ENCODE data around the gene IL15.

IL15 gene

DNA sequence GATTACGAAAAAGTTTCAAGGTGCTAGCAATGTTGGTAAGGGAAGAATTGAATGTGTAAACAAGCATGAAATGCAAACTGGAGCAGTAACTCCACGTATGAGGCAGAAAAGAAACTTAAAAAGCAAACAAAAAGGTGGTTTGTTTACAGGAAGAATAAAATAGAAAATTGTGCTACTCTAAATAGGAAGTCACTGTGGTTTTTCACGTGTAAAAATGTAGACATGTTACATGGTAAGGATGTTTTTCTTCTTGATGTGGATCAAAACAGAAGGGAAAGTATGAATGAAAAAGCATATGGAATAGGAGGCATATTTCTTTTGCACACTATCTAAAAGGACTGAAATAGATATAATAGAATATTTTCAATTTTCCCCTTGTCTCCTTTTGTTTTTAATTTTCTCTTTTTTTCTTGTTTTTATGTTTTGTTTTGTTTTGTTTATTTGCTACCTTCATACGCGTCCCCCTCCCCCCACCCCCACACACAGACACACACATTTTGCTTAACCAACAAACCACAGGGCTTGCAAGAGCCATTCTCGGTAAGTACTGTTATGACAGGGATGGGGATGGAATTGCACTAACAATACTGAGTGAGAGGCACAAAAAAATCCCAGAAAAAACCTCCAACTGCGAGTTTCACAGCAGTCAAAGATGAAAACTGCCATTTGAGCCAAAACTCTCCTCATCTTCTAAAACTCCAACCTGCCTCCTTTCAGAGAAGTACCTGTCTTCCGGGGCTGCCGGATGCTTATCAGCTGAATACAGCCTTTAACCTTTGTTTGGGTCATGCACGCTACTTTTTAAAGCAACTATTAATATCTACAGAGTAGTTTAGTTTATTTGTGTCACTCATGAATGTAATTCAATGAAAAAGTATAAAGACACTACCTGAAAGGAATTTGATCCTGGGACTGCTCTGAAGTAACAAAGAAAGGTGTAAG, 135.8 kb downstream of the IL15 start:
- DNase-seq (ENCODE audit: low read depth): no peak

DNA sequence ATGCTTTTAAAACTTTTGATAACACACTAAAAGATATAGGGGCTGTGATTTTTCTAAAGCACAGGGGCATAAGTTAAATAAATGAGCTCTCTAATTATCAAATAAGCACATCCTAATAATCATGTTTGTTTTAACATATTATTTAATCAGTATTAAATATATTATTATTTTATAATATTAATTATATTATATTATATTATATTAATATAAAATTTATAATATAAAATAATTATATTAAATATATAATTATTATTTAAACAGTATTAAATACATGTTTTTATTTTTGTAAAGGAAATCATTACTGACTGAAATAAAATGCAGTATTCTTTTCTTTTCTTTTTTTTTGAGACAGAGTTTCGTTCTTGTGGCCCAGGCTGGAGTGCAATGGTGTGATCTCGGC, 136.5 kb downstream of the IL15 start:
- no peak for DNase-seq (ENCODE audit: low read depth)

DNA sequence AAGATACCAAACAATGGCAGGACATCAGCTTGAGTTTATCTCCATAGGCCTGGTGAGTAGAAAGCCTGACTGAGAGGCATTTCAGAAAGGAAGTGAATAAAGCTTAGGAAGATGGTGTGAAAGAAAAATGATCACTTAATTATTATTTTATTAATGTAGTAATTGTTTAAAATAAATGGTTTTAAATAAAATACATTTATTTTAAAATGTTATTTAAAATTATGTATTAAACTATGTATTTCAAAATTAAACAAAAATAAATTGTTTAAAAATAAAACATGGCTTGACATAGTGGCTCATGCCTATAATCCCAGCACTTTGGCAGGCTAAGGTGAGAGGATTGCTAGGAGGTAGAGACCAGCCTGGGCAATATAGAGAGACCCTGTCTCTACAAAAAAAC, 145.8 kb downstream of the IL15 start:
- no peak for DNase-seq (ENCODE audit: low read depth)

All from T follicular helper cell (primary cell).